Measurements from ENCODE around the gene ERGIC1. TPM values are rescaled to one million over a fixed set of nuclear protein-coding genes. Genes with fewer than 3 reads are reported as not detected.

The ERGIC1 gene
- total and polyA plus RNA-seq, 2 of the 13 experiments (the other 11 are each of a cell fraction or from before 2014, with no cell fraction given) = 78.5 to 184 TPM

DNA sequence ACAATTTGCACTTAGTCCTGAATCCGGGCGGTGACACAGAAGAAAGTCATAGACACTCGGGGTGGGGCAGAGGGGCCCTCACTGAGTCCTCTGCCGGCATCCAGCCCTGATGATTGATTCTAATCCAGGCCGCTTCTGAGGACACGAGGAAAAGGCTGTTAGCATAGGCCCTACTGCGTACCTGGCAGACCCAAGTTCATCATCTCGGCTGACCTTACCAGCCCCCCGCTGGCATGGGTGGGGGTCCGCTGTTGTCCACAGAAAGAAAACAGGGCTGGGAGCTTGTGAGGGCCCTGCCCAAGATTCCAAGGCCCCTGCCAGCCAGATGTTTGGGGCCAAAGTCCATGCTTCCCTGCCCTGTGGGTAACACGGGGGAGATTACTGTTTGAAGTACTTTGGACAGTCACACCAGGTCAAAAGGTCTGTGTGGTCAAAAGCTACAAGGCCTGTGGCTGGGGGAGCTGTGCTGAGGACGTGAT is 24.5 kb downstream of the ERGIC1 start (continued):
- TF ChIP-seq, protein P1, sequence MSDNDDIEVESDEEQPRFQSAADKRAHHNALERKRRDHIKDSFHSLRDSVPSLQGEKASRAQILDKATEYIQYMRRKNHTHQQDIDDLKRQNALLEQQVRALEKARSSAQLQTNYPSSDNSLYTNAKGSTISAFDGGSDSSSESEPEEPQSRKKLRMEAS (IDR thresholded peaks at IDR 0.05) = no peak
- no peak for TF ChIP-seq ZNF550 (CRISPR knock-in tag; IDR thresholded peaks at IDR 0.05; ENCODE audit: borderline replicate concordance)
- peak; percentile 45; the same call in 1 of the 2 replicates for TF ChIP-seq TARDBP (CRISPR knock-in tag; IDR thresholded peaks at IDR 0.05)
- TF ChIP-seq, protein P2, sequence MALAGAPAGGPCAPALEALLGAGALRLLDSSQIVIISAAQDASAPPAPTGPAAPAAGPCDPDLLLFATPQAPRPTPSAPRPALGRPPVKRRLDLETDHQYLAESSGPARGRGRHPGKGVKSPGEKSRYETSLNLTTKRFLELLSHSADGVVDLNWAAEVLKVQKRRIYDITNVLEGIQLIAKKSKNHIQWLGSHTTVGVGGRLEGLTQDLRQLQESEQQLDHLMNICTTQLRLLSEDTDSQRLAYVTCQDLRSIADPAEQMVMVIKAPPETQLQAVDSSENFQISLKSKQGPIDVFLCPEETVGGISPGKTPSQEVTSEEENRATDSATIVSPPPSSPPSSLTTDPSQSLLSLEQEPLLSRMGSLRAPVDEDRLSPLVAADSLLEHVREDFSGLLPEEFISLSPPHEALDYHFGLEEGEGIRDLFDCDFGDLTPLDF (CRISPR knock-in tag; IDR thresholded peaks at IDR 0.05) = no peak
- no peak for TF ChIP-seq NPAS2 (CRISPR knock-in tag; IDR thresholded peaks at IDR 0.05; ENCODE audit: borderline replicate concordance)
- 0 out of 2 replicates have a peak, but pooled peaks have one; percentile 27 for TF ChIP-seq ZFAT (CRISPR knock-in tag; conservative IDR thresholded peaks at IDR 0.05)
- TF ChIP-seq MEIS2 (CRISPR knock-in tag; IDR thresholded peaks at IDR 0.05) = 0 out of 2 replicates have a peak, but pooled peaks have one; percentile 36
- TF ChIP-seq, protein P3, sequence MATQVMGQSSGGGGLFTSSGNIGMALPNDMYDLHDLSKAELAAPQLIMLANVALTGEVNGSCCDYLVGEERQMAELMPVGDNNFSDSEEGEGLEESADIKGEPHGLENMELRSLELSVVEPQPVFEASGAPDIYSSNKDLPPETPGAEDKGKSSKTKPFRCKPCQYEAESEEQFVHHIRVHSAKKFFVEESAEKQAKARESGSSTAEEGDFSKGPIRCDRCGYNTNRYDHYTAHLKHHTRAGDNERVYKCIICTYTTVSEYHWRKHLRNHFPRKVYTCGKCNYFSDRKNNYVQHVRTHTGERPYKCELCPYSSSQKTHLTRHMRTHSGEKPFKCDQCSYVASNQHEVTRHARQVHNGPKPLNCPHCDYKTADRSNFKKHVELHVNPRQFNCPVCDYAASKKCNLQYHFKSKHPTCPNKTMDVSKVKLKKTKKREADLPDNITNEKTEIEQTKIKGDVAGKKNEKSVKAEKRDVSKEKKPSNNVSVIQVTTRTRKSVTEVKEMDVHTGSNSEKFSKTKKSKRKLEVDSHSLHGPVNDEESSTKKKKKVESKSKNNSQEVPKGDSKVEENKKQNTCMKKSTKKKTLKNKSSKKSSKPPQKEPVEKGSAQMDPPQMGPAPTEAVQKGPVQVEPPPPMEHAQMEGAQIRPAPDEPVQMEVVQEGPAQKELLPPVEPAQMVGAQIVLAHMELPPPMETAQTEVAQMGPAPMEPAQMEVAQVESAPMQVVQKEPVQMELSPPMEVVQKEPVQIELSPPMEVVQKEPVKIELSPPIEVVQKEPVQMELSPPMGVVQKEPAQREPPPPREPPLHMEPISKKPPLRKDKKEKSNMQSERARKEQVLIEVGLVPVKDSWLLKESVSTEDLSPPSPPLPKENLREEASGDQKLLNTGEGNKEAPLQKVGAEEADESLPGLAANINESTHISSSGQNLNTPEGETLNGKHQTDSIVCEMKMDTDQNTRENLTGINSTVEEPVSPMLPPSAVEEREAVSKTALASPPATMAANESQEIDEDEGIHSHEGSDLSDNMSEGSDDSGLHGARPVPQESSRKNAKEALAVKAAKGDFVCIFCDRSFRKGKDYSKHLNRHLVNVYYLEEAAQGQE (IDR thresholded peaks at IDR 0.05; ENCODE audit: borderline replicate concordance in 1 of 2, low read depth in 1 of 2, low read length in 2 of 2) = no peak; a peak in 2 of 4 replicates
- TF ChIP-seq KLF6 (CRISPR knock-in tag; IDR thresholded peaks at IDR 0.05) = peak; percentile 51; the same call in 1 of the 2 replicates
- TF ChIP-seq ZNF781 (CRISPR knock-in tag; IDR thresholded peaks at IDR 0.05; ENCODE audit: borderline replicate concordance, not compliant biosample characterization) = no peak
- TF ChIP-seq CC2D1A (CRISPR knock-in tag; IDR thresholded peaks at IDR 0.05) = no peak
- TF ChIP-seq ZNF431 (CRISPR knock-in tag; IDR thresholded peaks at IDR 0.05; ENCODE audit: borderline replicate concordance, low read depth) = peak; percentile 79; the same call in 1 of the 2 replicates
- no peak for TF ChIP-seq EED (CRISPR knock-in tag; IDR thresholded peaks at IDR 0.05)
- TF ChIP-seq KDM2A (CRISPR knock-in tag; IDR thresholded peaks at IDR 0.05; ENCODE audit: borderline replicate concordance, low read depth) = no peak; the same call in 1 of the 2 replicates
- TF ChIP-seq NBN (conservative IDR thresholded peaks at IDR 0.05) = no peak
- TF ChIP-seq SP2 (CRISPR knock-in tag; IDR thresholded peaks at IDR 0.05) = no peak
- TF ChIP-seq, protein P4, sequence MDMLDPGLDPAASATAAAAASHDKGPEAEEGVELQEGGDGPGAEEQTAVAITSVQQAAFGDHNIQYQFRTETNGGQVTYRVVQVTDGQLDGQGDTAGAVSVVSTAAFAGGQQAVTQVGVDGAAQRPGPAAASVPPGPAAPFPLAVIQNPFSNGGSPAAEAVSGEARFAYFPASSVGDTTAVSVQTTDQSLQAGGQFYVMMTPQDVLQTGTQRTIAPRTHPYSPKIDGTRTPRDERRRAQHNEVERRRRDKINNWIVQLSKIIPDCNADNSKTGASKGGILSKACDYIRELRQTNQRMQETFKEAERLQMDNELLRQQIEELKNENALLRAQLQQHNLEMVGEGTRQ (IDR thresholded peaks at IDR 0.05; ENCODE audit: low read depth, low read length) = no peak
- TF ChIP-seq, protein P4 (CRISPR knock-in tag; IDR thresholded peaks at IDR 0.05; ENCODE audit: borderline replicate concordance) = no peak
- TF ChIP-seq TCF7L2 (IDR thresholded peaks at IDR 0.05; ENCODE audit: low read depth, low read length) = no peak
- peak; percentile 74 for TF ChIP-seq GATAD1 (CRISPR knock-in tag; IDR thresholded peaks at IDR 0.05)
- TF ChIP-seq NR2C2 (CRISPR knock-in tag; IDR thresholded peaks at IDR 0.05; ENCODE audit: borderline replicate concordance) = peak; percentile 78
- no peak for TF ChIP-seq NFIB (CRISPR knock-in tag; IDR thresholded peaks at IDR 0.05; ENCODE audit: borderline replicate concordance)
